Stimulated activated naive CD8-positive, alpha-beta T cell treated with anti-CD3 and anti-CD28 coated beads, Interleukin-15, Interleukin-2, amounts not matched to agents 100 ng/mL and 50 ng/mL, for 24 hours (primary cell): ENCODE data around the gene FBXO3.
"Not testable (repeated sequence)": the region's sequence is repeated elsewhere in the genome, so short reads cannot be mapped to it uniquely, and the experiment has no call there.

Source experiments
- H3K27ac Mint-ChIP-seq: one replicate; pipeline ENCODE4 v1.8.0; 2021; ENCODE audit warnings: mild to moderate bottlenecking, mixed read lengths
- H3K27me3 Mint-ChIP-seq: one replicate; pipeline ENCODE4 v1.8.0; 2021; ENCODE audit warnings: mixed read lengths
- H3K36me3 Mint-ChIP-seq: one replicate; pipeline ENCODE4 v1.8.0; 2021; ENCODE audit warnings: low read depth, mixed read lengths
- H3K4me1 Mint-ChIP-seq: one replicate; pipeline ENCODE4 v1.8.0; 2021; ENCODE audit warnings: low read depth, mixed read lengths
- H3K4me3 Mint-ChIP-seq: one replicate; pipeline ENCODE4 v1.8.0; 2021; ENCODE audit warnings: mild to moderate bottlenecking, mixed read lengths
- H3K9me3 Mint-ChIP-seq: one replicate; pipeline ENCODE4 v1.8.0; 2021; ENCODE audit warnings: mixed read lengths

Gene FBXO3

DNA sequence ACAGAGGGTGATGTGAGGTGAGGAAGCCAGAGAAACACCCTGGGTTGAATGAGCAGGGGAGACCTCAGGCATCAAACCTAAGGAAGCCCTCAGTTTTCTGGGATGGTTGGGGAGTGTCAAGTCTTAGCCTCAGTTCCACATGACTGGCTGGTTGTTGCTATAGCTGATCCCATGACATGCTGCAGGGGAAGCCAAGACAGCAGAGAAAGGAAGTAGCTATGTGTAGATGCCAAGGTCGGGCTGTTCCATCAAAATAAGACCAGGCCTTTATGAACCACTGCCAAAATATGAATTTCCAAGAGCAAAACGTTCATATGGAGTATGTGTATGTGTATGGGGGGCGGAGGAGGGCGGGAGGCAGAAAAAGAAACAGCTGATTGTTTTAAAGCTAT is 49.7 kb downstream of the FBXO3 start:
- Mint-ChIP-seq H3K9me3 (no peaks in the 10 kb centered on the region), H3K27ac (no peak overlapping the region), H3K4me1 (peaks cover 43% of the 10 kb centered on the region), H3K4me3 (no peak overlapping the region), H3K36me3 (peaks cover 15% of the 10 kb centered on the region), H3K27me3 (peaks cover 7% of the 10 kb centered on the region)

DNA sequence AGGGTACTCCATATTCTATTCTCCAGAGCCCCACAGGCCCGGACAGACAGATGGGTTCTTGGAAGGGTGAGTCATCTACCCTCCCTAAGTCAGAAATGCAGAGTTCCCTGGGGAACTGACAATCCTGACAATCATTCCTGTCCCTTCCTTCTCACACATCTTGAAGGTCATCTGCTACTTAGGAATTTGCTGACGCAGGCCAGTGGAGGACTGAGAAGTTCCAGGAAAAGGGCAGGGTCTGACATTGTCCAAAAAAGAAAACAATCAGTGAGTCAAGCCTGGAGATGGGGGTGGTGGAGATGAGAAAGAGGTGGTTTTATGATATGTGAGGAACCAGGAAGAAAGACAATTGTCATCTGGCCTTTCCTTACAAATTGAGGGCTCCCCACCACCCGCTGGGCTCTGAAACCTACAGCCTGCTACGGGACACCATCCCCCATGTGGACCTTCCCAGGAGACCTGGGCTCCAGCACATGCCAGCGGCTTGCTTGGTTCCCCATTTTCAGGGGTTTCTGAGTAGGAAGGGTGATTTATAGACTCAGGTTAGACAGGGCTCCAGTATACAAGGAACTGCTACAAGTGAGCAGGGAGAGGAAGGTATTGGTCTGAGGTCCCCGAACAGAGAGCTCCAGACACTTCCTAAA is 51.0 kb downstream of the FBXO3 start:
- H3K36me3 Mint-ChIP-seq = peaks cover 16% of the 10 kb centered on the region
- peaks cover 43% of the 10 kb centered on the region for H3K4me1 Mint-ChIP-seq
- H3K27ac Mint-ChIP-seq = peak overlapping the region; percentile 83
- H3K9me3 Mint-ChIP-seq = no peaks in the 10 kb centered on the region
- peak overlapping the region; percentile 8 for H3K4me3 Mint-ChIP-seq
- H3K27me3 Mint-ChIP-seq = peaks cover 7% of the 10 kb centered on the region

DNA sequence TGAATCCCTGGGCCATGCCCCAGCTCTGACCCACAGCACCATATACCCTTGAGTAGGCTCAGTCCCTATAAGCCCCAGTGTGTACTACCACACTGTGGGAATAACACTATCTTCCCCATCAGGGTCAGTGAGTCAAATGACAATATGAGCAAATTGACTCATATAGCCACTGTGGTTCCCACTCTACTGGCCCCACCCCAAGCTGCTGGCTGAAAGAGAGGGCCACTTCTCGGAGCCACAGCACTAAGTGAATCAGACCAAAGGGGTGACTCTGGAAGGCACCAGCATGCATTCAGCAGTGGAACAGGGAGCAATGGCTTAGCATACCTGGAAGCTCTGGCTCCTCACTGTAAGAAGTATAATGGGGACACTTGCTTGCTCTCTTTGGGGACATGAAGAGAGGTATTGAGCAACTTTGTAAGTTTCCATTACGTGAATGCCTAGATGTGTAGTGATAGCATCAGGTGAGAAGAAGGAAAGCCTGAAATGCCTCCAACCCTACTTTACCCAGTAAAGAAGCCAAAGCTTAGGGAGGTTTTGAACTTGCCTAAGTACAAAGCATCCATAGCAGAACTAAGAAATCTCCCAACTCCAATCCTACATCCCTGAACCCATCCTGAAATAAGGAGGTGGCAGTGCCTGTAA is 51.6 kb downstream of the FBXO3 start:
- Mint-ChIP-seq H3K36me3 (peaks cover 16% of the 10 kb centered on the region), H3K27me3 (peaks cover 7% of the 10 kb centered on the region), H3K4me1 (peaks cover 42% of the 10 kb centered on the region), H3K27ac (peak overlapping the region; percentile 83), H3K4me3 (peak overlapping the region; percentile 8), H3K9me3 (no peaks in the 10 kb centered on the region)

GRCh38 chr11:33721984-33722383 is 52.3 kb downstream of the FBXO3 start:
- Mint-ChIP-seq H3K9me3 (no peaks in the 10 kb centered on the region), H3K4me1 (peaks cover 40% of the 10 kb centered on the region), H3K27me3 (peaks cover 7% of the 10 kb centered on the region), H3K36me3 (peaks cover 23% of the 10 kb centered on the region), H3K27ac (peak overlapping the region; percentile 34), H3K4me3 (no peak overlapping the region)

GRCh38 chr11:33721426-33721825 is 52.9 kb downstream of the FBXO3 start:
- peaks cover 7% of the 10 kb centered on the region for H3K27me3 Mint-ChIP-seq
- H3K27ac Mint-ChIP-seq = no peak overlapping the region
- no peak overlapping the region for H3K4me3 Mint-ChIP-seq
- peaks cover 40% of the 10 kb centered on the region for H3K4me1 Mint-ChIP-seq
- H3K9me3 Mint-ChIP-seq = no peaks in the 10 kb centered on the region
- peaks cover 23% of the 10 kb centered on the region for H3K36me3 Mint-ChIP-seq

DNA sequence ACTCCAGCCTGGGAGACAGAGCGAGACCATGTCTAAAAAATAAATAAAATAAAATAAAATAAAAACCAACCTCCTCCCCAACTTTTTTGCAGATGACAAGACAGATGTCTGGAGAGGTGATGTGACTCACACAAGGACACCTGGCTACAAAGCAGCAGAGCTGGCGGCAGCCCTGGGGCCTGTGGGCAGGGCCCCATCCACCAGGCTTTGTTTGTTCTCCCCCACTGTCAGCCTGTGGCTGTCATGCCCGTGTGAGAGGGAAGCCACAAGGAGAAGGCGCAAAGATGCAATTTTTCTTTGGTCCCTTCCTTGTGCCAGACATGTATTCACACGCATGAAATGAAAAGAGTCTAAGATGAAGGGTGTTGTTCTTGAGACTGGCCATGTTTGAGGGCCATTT is 54.7 kb downstream of the FBXO3 start:
- Mint-ChIP-seq H3K27me3 (peaks cover 1% of the 10 kb centered on the region), H3K27ac (no peak overlapping the region), H3K4me1 (peaks cover 35% of the 10 kb centered on the region), H3K9me3 (no peaks in the 10 kb centered on the region), H3K4me3 (no peak overlapping the region), H3K36me3 (peaks cover 23% of the 10 kb centered on the region)

GRCh38 chr11:33718440-33718839 is 55.9 kb downstream of the FBXO3 start:
- H3K4me3 Mint-ChIP-seq = no peak overlapping the region
- no peaks in the 10 kb centered on the region for H3K27me3 Mint-ChIP-seq
- H3K4me1 Mint-ChIP-seq = peaks cover 24% of the 10 kb centered on the region
- no peaks in the 10 kb centered on the region for H3K9me3 Mint-ChIP-seq
- H3K36me3 Mint-ChIP-seq = peaks cover 26% of the 10 kb centered on the region
- no peak overlapping the region for H3K27ac Mint-ChIP-seq

DNA sequence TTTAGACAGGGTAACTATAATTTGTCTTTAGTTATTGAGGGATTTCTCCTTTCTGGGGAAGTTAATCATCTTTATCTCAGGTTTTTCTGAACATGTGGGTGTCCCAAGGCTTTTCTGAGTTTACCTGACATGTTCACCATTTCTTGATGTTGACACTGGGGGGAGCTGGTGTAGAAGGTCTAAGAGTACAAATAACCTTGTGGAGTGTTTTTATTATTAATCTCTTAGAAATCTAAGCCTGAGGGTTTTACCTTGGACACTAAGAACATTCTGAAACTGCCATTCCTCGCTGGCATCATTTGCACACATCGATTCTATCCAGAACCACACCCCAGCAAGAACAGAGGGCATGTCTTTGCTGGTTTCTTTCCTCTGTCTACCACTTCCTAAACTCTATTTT is 58.1 kb downstream of the FBXO3 start:
- peaks cover 2% of the 10 kb centered on the region for H3K4me1 Mint-ChIP-seq
- peaks cover 22% of the 10 kb centered on the region for H3K36me3 Mint-ChIP-seq
- no peaks in the 10 kb centered on the region for H3K9me3 Mint-ChIP-seq
- H3K27ac Mint-ChIP-seq = no peak overlapping the region
- H3K27me3 Mint-ChIP-seq = no peaks in the 10 kb centered on the region
- no peak overlapping the region for H3K4me3 Mint-ChIP-seq

GRCh38 chr11:33713856-33714398 is 60.4 kb downstream of the FBXO3 start:
- Mint-ChIP-seq H3K4me3 (no peak overlapping the region), H3K4me1 (no peaks in the 10 kb centered on the region), H3K27me3 (no peaks in the 10 kb centered on the region), H3K36me3 (peaks cover 25% of the 10 kb centered on the region), H3K9me3 (no peaks in the 10 kb centered on the region), H3K27ac (no peak overlapping the region)

DNA sequence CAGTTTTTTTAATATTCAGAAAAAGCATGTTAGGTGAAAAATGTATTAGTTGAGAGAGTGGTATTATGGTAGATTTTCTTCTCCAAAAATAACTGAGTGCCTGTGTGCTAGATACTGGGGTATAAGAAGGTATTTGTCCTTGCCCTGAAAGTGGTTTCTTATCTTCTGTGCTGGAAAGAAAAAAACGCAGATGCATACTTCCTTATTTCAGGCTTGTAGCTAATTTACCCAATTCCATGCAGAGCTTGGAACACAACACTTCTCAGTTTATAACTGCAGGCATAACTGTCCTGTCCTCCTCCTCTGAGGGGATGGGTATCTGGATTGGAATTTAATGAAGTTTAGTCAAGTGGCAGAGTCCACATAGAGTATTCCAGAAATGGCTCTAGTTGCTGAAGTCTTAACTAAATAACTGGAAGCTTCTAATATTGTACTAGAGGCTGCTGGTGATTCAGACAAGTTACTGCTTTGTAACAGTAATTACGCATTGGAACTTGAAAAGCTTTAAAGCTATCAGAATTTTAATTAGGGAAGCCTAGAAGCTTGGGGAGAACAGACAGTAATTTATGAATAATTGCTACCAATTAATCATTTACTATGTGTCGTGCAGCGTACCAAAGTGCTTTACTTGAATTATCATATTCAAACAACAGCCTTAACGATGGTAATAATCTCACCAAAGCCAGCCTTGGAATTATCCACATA is 61.0 kb downstream of the FBXO3 start:
- H3K27me3 Mint-ChIP-seq = no peaks in the 10 kb centered on the region
- no peaks in the 10 kb centered on the region for H3K4me1 Mint-ChIP-seq
- H3K27ac Mint-ChIP-seq = no peak overlapping the region
- peaks cover 30% of the 10 kb centered on the region for H3K36me3 Mint-ChIP-seq
- H3K9me3 Mint-ChIP-seq = no peaks in the 10 kb centered on the region
- no peak overlapping the region for H3K4me3 Mint-ChIP-seq

DNA sequence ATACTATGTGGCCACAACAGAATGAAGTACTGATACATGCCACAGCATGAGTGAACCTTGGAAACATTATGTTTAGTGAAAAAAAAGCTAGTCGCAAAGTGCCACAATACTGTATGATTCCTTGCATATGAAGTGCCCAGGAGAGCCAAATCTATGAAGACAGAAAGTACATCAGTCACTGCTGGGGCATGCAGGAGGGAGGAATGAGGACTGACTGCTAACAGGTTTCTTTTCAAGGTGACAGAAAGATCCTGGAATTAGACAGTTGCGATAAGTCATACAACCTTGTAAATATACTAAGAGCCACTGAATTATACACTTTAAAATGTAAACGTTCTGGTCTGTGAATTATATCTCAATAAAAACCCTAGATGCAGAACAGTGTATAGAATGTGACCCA is 61.9 kb downstream of the FBXO3 start:
- Mint-ChIP-seq H3K9me3 (no peaks in the 10 kb centered on the region), H3K27ac (no peak overlapping the region), H3K36me3 (peaks cover 28% of the 10 kb centered on the region), H3K27me3 (no peaks in the 10 kb centered on the region), H3K4me1 (no peaks in the 10 kb centered on the region), H3K4me3 (no peak overlapping the region)

GRCh38 chr11:33709466-33709865 is 64.9 kb downstream of the FBXO3 start:
- Mint-ChIP-seq H3K4me3 (no peak overlapping the region), H3K4me1 (no peaks in the 10 kb centered on the region), H3K36me3 (peaks cover 22% of the 10 kb centered on the region), H3K27me3 (no peaks in the 10 kb centered on the region), H3K9me3 (no peaks in the 10 kb centered on the region), H3K27ac (no peak overlapping the region)

DNA sequence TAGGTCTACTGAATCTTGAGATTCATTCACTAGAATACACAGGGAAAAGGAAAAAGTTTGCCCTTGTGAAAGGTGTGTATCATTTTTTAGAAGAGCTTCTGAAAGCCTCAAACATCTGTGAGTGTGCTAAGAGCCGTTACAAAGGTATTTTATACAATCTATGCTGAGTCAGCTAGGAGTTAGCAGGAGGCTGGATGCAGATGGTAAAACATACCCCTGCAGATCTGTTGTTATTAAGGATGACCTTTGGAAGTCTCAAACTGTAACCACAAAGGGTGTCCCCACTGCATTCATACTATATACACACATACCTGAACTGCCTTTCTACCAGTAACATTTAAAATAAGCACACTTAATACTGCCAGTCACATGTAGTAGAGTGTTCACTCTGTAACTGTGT is 65.3 kb downstream of the FBXO3 start:
- Mint-ChIP-seq H3K9me3 (no peaks in the 10 kb centered on the region), H3K4me3 (no peak overlapping the region), H3K27me3 (no peaks in the 10 kb centered on the region), H3K27ac (no peak overlapping the region), H3K36me3 (peaks cover 20% of the 10 kb centered on the region), H3K4me1 (no peaks in the 10 kb centered on the region)

DNA sequence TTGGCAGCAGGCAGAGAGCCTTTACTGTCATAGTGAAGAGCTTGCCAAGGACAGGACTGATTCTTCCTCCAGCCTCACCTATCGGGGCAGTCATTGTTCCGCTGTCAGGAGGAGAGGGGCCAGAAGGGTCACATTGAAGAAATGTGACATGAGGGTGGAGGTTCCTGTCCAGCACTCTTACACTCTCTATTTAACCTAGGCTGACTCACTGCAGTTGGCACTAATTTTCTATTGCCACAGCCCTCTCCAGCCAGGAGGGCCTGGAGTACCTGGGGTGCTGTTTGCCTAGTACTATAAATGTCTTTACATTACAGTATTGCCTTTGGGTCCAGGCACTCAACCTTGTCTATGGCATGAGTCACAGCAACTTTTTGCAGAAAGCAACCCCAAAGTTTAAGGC is 66.5 kb downstream of the FBXO3 start:
- H3K4me1 Mint-ChIP-seq, H3K27ac Mint-ChIP-seq, H3K4me3 Mint-ChIP-seq, H3K27me3 Mint-ChIP-seq, H3K9me3 Mint-ChIP-seq: not testable (repeated sequence)
- H3K36me3 Mint-ChIP-seq = peaks cover 19% of the 10 kb centered on the region

DNA sequence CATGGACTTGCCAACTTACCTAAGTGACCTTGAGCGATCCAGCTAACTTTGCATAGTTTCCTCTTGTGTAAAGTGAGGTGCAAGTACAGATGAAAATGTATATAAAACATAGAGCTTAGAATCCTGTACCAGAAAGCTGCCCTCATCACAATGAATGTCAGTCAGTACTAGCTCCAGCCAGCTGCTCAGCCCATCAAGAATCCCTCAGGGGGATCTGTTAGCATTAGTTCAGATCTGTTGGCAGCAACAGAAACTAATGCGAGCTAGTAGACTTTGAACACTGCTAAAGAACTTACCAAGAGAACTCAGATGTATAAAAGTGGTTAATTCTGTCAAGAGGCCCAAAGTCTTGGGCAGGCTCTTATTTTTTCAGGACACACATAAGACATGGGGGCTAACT is 67.4 kb downstream of the FBXO3 start:
- no peak overlapping the region for H3K27ac Mint-ChIP-seq
- H3K4me1 Mint-ChIP-seq = no peaks in the 10 kb centered on the region

More for the DNA sequence above, 67.4 kb downstream of the FBXO3 start:
- Mint-ChIP-seq H3K27me3 (no peaks in the 10 kb centered on the region), H3K36me3 (peaks cover 16% of the 10 kb centered on the region), H3K9me3 (no peaks in the 10 kb centered on the region), H3K4me3 (no peak overlapping the region)
